ENCODE results near the gene TMEM120A.

Gene TMEM120A

DNA sequence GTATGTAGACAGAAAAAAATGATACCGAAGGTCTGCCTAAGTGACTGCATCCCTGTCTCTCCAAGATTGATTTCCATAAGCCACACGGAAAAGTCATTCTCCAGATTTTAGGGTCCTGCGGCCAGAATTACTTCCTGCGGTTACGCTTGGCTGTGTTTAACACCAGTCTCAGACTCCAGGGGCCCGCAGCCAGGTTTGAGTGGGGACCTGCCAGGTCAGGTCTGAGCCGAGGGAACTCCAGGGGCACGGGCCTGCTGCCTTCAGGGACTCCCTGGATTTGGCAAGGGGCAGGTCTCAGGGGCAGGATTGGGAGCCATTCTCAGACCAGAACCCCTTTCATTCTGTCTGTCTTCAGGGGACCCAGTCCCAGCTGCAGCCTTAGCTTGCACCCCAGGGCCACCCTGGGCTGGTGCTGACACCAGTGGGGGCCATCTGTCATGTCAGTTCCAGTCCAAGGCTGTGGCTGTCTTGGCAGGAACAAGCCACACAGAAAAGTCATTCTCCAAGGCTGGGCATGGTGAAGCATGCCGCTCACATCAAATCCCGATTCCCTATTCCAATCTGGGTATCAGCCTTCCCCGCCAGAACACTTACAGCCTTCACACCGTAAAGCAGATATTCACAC is 39.0 kb downstream of the TMEM120A start:
- Histone ChIP-seq H3K4me3 (no peak overlapping the region), H3K27ac (no peak overlapping the region)
- no peak for TF ChIP-seq CTCF (IDR thresholded peaks at IDR 0.05)
- DNase-seq (ENCODE audit: low spot score): no peak

DNA sequence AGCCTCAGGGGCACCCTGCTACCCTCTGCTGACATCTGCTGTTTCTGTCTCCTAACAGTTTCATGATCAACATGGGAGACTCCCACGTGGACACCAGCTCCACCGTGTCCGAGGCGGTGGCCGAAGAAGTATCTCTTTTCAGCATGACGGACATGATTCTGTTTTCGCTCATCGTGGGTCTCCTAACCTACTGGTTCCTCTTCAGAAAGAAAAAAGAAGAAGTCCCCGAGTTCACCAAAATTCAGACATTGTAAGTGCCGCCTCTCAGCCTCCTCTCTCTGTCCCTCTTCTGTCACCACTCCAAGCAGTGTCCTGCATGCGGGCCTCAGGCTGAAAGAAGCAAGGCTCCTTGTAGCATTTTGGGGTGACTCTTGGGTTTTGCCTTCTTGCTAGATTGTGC is 40.5 kb downstream of the TMEM120A start:
- TF ChIP-seq CTCF (IDR thresholded peaks at IDR 0.05): no peak
- H3K27ac ChIP-seq: no peak overlapping the region
- no peak for DNase-seq (ENCODE audit: low spot score)

GRCh38 chr7:75953431-75953830 is 41.0 kb downstream of the TMEM120A start:
- H3K27ac ChIP-seq: no peak overlapping the region
- H3K4me3 ChIP-seq: no peak overlapping the region
- TF ChIP-seq CTCF (IDR thresholded peaks at IDR 0.05): no peak
- no peak for DNase-seq (ENCODE audit: low spot score)

More for the DNA sequence above, 40.5 kb downstream of the TMEM120A start:
- H3K4me3 ChIP-seq: no peak overlapping the region

DNA sequence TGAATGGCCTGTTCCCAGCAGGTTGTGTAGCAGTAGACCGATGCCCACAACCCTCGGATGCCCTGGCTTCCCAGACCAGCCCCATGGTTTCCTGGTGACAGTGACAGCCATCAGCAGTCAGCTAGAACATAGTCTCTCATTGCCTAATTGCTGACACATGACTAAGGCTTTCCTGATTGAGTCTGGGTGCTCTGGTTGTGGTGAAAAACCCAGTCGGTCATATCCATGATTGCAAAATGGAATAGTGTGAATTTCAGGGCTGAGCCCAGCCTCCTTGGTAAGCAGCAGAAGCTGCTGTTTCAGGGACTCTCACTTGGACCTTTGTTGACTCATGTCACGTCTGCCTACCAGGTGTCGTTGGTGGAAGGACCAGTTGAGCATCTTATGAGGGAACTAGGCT is 42.9 kb downstream of the TMEM120A start:
- no peak overlapping the region for H3K4me3 ChIP-seq
- no peak for TF ChIP-seq CTCF (IDR thresholded peaks at IDR 0.05)
- H3K27ac ChIP-seq: peak overlapping the region; percentile 1 to 33
- no peak for DNase-seq (ENCODE audit: low spot score)

DNA sequence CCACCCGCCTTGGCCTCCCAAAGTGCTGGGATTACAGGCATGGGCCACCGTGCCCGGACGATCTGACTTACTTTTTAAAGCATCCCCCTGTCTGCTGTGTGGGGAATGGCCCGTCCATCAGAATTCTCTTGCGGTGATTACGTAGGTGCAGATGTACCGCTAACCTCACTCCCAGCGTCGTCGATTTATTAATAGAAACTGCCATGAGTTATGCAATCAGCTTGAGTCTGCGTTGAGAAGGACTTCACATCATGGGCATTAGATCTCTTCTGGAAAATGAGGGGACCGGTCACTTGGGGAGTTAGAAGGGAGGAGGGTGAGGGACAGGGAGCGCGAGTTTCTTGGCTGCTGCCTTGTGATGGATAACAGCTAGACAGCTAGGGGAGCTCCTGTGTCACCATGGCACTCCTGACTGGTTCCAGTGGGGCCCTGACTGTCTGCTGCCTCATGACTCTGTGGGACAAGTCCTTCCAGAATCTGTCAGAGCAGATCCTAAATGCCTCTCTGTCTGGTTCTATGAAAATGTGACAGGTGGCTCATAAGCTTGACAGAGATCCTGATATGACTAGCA is 44.2 kb downstream of the TMEM120A start:
- Histone ChIP-seq H3K4me3 (no peak overlapping the region), H3K27ac (peak overlapping the region; percentile 27 to 33)
- DNase-seq (ENCODE audit: low spot score): no peak
- no peak for TF ChIP-seq CTCF (IDR thresholded peaks at IDR 0.05)

DNA sequence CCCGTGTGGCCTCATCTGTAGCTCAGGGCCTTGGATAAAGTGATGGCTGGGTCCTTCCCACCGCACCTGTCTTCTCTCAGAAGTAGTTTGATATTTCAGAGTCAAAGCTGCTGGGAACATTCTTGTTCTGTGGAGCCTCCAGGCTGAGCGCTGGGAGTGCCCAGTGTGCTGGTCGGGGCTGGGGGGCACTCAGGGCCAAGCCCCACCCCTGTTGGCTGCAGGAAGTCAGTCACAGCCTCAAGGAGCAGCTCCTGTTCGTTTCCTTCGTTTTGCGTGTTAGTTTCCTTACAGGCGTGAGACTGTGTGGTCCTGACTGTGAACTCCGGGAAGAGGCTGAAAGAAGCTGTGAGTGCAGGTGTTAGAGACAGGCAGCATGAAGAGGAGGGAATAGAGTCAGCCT is 46.2 kb downstream of the TMEM120A start:
- Histone ChIP-seq H3K4me3 (no peak overlapping the region), H3K27ac (no peak overlapping the region)
- TF ChIP-seq CTCF (IDR thresholded peaks at IDR 0.05): no peak
- DNase-seq (ENCODE audit: low spot score): no peak

GRCh38 chr7:75946207-75946855 is 48.1 kb downstream of the TMEM120A start:
- Histone ChIP-seq H3K4me3 (no peak overlapping the region), H3K27ac (no peak overlapping the region)
- no peak for TF ChIP-seq CTCF (IDR thresholded peaks at IDR 0.05)
- no peak for DNase-seq (ENCODE audit: low spot score)
